HCT116 (cell line): ENCODE results near the gene ATP13A2. TPM values are rescaled to one million over a fixed set of nuclear protein-coding genes. Genes with fewer than 3 reads are reported as not detected.

ENCODE experiments used
- ATAC-seq: fragments of 200-7000 bp; cut with Tn5 transposase; 2 replicates; pipeline ENCODE4 v1.9.1; 2020; ENCODE audit warnings: mild to moderate bottlenecking, moderate library complexity
- BruUV-seq: library from RNA; stranded (reverse); fragments of 400-500 nt; replicated peaks from 2 replicates; lab custom pipeline; 2021; lab: Mats Ljungman, UMichigan
- CTCF ChIA-PET: fragments of 300-600 bp; sonication (Branson Sonifier 250); formaldehyde crosslinking; loops from one replicate; lab custom pipeline; 2021; ENCODE audit warnings: antibody characterized with exemption; lab: Charles Lee
- POLR2A ChIA-PET: fragments of 300-600, 350-600 bp; sonication (Branson Sonifier 250); formaldehyde crosslinking; loops from one replicate; lab custom pipeline; 2021; ENCODE audit warnings: antibody characterized with exemption; lab: Charles Lee
- RAD21 ChIA-PET, 2 experiments: fragments of 300-600 bp; sonication (Branson Sonifier 250); formaldehyde crosslinking; loops; one replicate each; lab custom pipeline; 2023; ENCODE audit warnings: low total read pairs in 2 of 2; ENCODE audit not compliant: uncharacterized antibody in 2 of 2, unreplicated experiment in 2 of 2, low non-redundant PET in 1 of 2; lab: Charles Lee
- DNase-seq: peaks from one replicate; pipeline ENCODE4 v3.0.0-alpha.2; 2010; ENCODE audit warnings: low read depth, low spot score
- H2AFZ ChIP-seq: fragments of 200-600 bp; shearing (Covaris generic), sonication (generic); 2 replicates; pipeline ENCODE4 v1.6.1; 2017; ENCODE audit warnings: low read depth, mixed run types, mixed read lengths, antibody characterized with exemption, low read length; ENCODE audit not compliant: poor library complexity, severe bottlenecking
- H3K27ac ChIP-seq: 2 replicates; pipeline ENCODE4 v1.5.1; 2012; ENCODE audit warnings: low read depth, low read length
- H3K27me3 ChIP-seq: fragments of 200-600 bp; sonication (generic); 2 replicates; pipeline ENCODE4 v1.6.1; 2016; ENCODE audit warnings: mixed run types, low read length, mixed read lengths; ENCODE audit not compliant: insufficient read depth
- H3K36me3 ChIP-seq, 2 experiments: fragments of 200-500 bp in 1 of 2; fragments of 200-600 bp in 1 of 2; sonication (Bioruptor generic) in 1 of 2; sonication (generic) in 1 of 2; 2 replicates each; pipeline versions ENCODE4 v1.5.1 to v1.6.1; 2014 to 2016; ENCODE audit warnings: low read length in 2 of 2, inconsistent platforms in 1 of 2, mixed read lengths in 1 of 2, mixed run types in 1 of 2; ENCODE audit not compliant: insufficient read depth in 2 of 2, control insufficient read depth in 1 of 2
- H3K4me1 ChIP-seq, 2 experiments: fragments of 200-600 bp in 1 of 2; sonication (generic) in 1 of 2; 2 replicates each; pipeline versions ENCODE4 v1.5.1 to v1.6.1; 2012 to 2017; ENCODE audit warnings: low read length in 2 of 2, inconsistent platforms in 1 of 2, mild to moderate bottlenecking in 1 of 2, mixed read lengths in 1 of 2, mixed run types in 1 of 2, moderate library complexity in 1 of 2; ENCODE audit not compliant: insufficient read depth in 2 of 2, control insufficient read depth in 1 of 2
- H3K4me2 ChIP-seq: fragments of 200-600 bp; sonication (generic); 2 replicates; pipeline ENCODE4 v1.6.1; 2017; ENCODE audit warnings: mixed run types, low read length, mixed read lengths
- H3K4me3 ChIP-seq, 2 experiments: fragments of 200-600 bp in 1 of 2; sonication (generic) in 1 of 2; replicated peaks in 1 of 2; 2 replicates each; pipeline ENCODE4 v1.5.1; 2011 to 2016; ENCODE audit warnings: low read length in 2 of 2, control low read depth in 1 of 2, low read depth in 1 of 2, mild to moderate bottlenecking in 1 of 2, mixed read lengths in 1 of 2, mixed run types in 1 of 2
- H3K79me2 ChIP-seq: fragments of 200-600 bp; sonication (generic); 2 replicates; pipeline ENCODE4 v1.6.1; 2017; ENCODE audit warnings: mild to moderate bottlenecking, mixed run types, low read length, moderate library complexity, mixed read lengths; ENCODE audit not compliant: insufficient read depth
- H3K9ac ChIP-seq: fragments of 200-600 bp; sonication (generic); 2 replicates; pipeline ENCODE4 v1.6.1; 2016; ENCODE audit warnings: low read length, mixed read lengths
- H3K9me2 ChIP-seq: fragments of 200-600 bp; sonication (generic), shearing (Covaris generic); 2 replicates; pipeline ENCODE4 v1.6.1; 2017; ENCODE audit warnings: mixed run types, mild to moderate bottlenecking, moderate library complexity; ENCODE audit not compliant: insufficient read depth
- H3K9me3 ChIP-seq, 2 experiments: fragments of 200-500 bp in 1 of 2; fragments of 200-600 bp in 1 of 2; sonication (Bioruptor generic) in 1 of 2; sonication (generic) in 1 of 2; 2 replicates each; pipeline ENCODE4 v1.6.1; 2014 to 2017; ENCODE audit warnings: low read length in 2 of 2, mixed read lengths in 2 of 2, inconsistent platforms in 1 of 2, low read depth in 1 of 2, mild to moderate bottlenecking in 1 of 2, mixed run types in 1 of 2, moderate library complexity in 1 of 2; ENCODE audit not compliant: control insufficient read depth in 1 of 2, insufficient read depth in 1 of 2
- H4K20me1 ChIP-seq: fragments of 200-600 bp; sonication (generic), shearing (Covaris generic); 2 replicates; pipeline ENCODE4 v1.6.1; 2017; ENCODE audit warnings: mixed run types, mild to moderate bottlenecking, moderate library complexity; ENCODE audit not compliant: insufficient read depth
- CBX3 ChIP-seq: IDR thresholded peaks from 2 replicates; pipeline ENCODE4 v1.6.1; 2012; ENCODE audit warnings: low read depth
- CEBPB ChIP-seq: IDR thresholded peaks from 2 replicates; pipeline ENCODE4 v1.6.1; 2012; ENCODE audit warnings: low read depth
- EGR1 ChIP-seq: IDR thresholded peaks from 2 replicates; pipeline ENCODE4 v1.6.1; 2012; ENCODE audit warnings: low read depth
- ELF1 ChIP-seq: IDR thresholded peaks from 2 replicates; pipeline ENCODE4 v1.6.1; 2012; ENCODE audit warnings: low read depth, borderline replicate concordance
- EZH2phosphoT487 ChIP-seq: fragments of 200-600 bp; IDR thresholded peaks from 2 replicates; pipeline ENCODE4 v1.6.1; 2018; ENCODE audit warnings: antibody characterized with exemption, borderline replicate concordance
- FOSL1 ChIP-seq: IDR thresholded peaks from 2 replicates; pipeline ENCODE4 v1.6.1; 2012; ENCODE audit warnings: low read depth
- JUND ChIP-seq: IDR thresholded peaks from 2 replicates; pipeline ENCODE4 v1.6.1; 2012
- POLR2A ChIP-seq: IDR thresholded peaks from 2 replicates; pipeline ENCODE4 v1.7.0; 2011; ENCODE audit warnings: borderline replicate concordance; ENCODE audit not compliant: insufficient read depth, insufficient read length; ENCODE audit errors: extremely low read depth
- RAD21 ChIP-seq: IDR thresholded peaks from 2 replicates; pipeline ENCODE4 v1.6.1; 2012; ENCODE audit warnings: low read depth, mild to moderate bottlenecking
- SIN3A ChIP-seq: IDR thresholded peaks from 2 replicates; pipeline ENCODE4 v1.6.1; 2012; ENCODE audit warnings: low read depth
- SP1 ChIP-seq: IDR thresholded peaks from 2 replicates; pipeline ENCODE4 v1.6.1; 2012; ENCODE audit warnings: low read depth
- SRF ChIP-seq: IDR thresholded peaks from 2 replicates; pipeline ENCODE4 v1.6.1; 2012; ENCODE audit warnings: low read depth
- TCF7L2 ChIP-seq: IDR thresholded peaks from 2 replicates; pipeline ENCODE4 v1.7.0; 2011; ENCODE audit warnings: borderline replicate concordance, inconsistent platforms; ENCODE audit not compliant: insufficient read depth, insufficient read length; ENCODE audit errors: extremely low read depth
- YY1 ChIP-seq: IDR thresholded peaks from 2 replicates; pipeline ENCODE4 v1.6.1; 2011; ENCODE audit warnings: low read length, low read depth, moderate library complexity, mild to moderate bottlenecking; ENCODE audit not compliant: insufficient replicate concordance; ENCODE audit errors: extremely low read depth
- ZFX ChIP-seq: fragments of 450-650 bp; IDR thresholded peaks from 2 replicates; pipeline ENCODE4 v1.6.1; 2017
- ZNF274 ChIP-seq: fragments of 200-500 bp; sonication (Bioruptor generic); IDR thresholded peaks from 2 replicates; pipeline ENCODE4 v1.6.1; 2014; ENCODE audit warnings: mild to moderate bottlenecking, low read depth, low read length, inconsistent platforms
- intact Hi-C: fragments of 100-400 bp; cut with micrococcal nuclease; formaldehyde crosslinking; loops from 2 replicates; pipeline ENCODE4 v1.10.0; 2022
- total RNA-seq: library from RNA; stranded (reverse); gene quantifications from one replicate; pipeline ENCODE4 v1.2.1, GENCODE V29; 2021; ENCODE audit not compliant: unreplicated experiment
- TF ChIP-seq, protein P1 (sequence below): IDR thresholded peaks from 2 replicates; pipeline ENCODE4 v1.6.1; 2011; ENCODE audit warnings: mild to moderate bottlenecking, low read length, moderate library complexity; ENCODE audit not compliant: insufficient replicate concordance; ENCODE audit errors: extremely low read depth
- TF ChIP-seq, protein P2 (sequence below), 3 experiments: fragments of 200-600 bp in 1 of 3; sonication (generic) in 1 of 3; IDR thresholded peaks in 2 of 3; conservative IDR thresholded peaks in 1 of 3; 2 replicates each; pipeline ENCODE4 v1.5.1; 2012 to 2017; ENCODE audit warnings: low read depth in 2 of 3, low read length in 2 of 3, antibody characterized with exemption in 1 of 3, borderline replicate concordance in 1 of 3, control low read depth in 1 of 3, mild to moderate bottlenecking in 1 of 3, mixed read lengths in 1 of 3, mixed run types in 1 of 3, moderate library complexity in 1 of 3; ENCODE audit not compliant: insufficient read depth in 1 of 3
- TF ChIP-seq, protein P3 (sequence below): IDR thresholded peaks from 2 replicates; pipeline ENCODE4 v1.6.1; 2012
- TF ChIP-seq, protein P4 (sequence below): IDR thresholded peaks from 2 replicates; pipeline ENCODE4 v1.6.1; 2012; ENCODE audit warnings: low read depth

ATP13A2 gene
- total RNA-seq, 1 experiment from 2014 or later, result 60.5 TPM

DNA sequence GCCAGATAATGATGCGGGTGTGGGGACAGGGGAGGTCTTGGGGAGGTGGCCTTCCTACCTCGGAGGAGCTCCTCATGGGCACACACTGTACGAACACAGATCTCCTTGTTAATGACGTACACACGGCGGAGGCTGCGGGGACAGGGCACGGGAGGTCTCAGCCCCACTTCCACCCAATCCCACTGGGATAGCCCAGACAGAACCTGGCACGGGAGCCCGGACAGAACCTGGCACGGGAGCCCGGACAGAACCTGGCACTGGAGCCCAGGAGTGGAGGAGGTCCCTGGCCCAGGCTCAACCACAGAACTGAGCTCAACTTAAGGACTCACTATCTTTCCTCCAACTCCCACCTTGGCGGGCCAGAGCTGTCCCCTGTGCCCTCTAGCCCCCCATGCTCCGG lies 36.5 kb downstream of the ATP13A2 start:
- H3K4me2 ChIP-seq, result no peak overlapping the region
- no peak overlapping the region for H2AFZ ChIP-seq
- no peak overlapping the region for H3K9ac ChIP-seq
- DNase-seq (no peak), ATAC-seq (no peak)
- H3K4me3 ChIP-seq, result no peak overlapping the region
- intact Hi-C loops, result no loop called here
- CTCF ChIA-PET, result interaction anchor here (1.0 kb wide), 1 partner anchor 15 kb away, joined by 3 read pairs; no protein-coding TSS in a partner anchor
- H3K36me3 ChIP-seq, result peaks cover 0 to 8% of the 10 kb centered on the region in 2 experiments; a peak in 2 of 4 replicates
- H4K20me1 ChIP-seq, result no peaks in the 10 kb centered on the region
- H3K79me2 ChIP-seq, result peaks cover 30% of the 10 kb centered on the region; the same call in 1 of the 2 replicates
- H3K4me1 ChIP-seq, result peaks cover 21 to 32% of the 10 kb centered on the region in 2 experiments
- POLR2A ChIA-PET, result no interaction called here
- TF ChIP-seq FOSL1 (no peak), JUND (no peak), ELF1 (no peak), SRF (no peak), YY1 (no peak), ZNF274 (no peak), SP1 (no peak), SIN3A (no peak), TCF7L2 (no peak), RAD21 (no peak), CEBPB (no peak), EGR1 (no peak), POLR2A (no peak), CBX3 (no peak), ZFX (no peak), EZH2phosphoT487 (no peak)
- TF ChIP-seq, protein P1, sequence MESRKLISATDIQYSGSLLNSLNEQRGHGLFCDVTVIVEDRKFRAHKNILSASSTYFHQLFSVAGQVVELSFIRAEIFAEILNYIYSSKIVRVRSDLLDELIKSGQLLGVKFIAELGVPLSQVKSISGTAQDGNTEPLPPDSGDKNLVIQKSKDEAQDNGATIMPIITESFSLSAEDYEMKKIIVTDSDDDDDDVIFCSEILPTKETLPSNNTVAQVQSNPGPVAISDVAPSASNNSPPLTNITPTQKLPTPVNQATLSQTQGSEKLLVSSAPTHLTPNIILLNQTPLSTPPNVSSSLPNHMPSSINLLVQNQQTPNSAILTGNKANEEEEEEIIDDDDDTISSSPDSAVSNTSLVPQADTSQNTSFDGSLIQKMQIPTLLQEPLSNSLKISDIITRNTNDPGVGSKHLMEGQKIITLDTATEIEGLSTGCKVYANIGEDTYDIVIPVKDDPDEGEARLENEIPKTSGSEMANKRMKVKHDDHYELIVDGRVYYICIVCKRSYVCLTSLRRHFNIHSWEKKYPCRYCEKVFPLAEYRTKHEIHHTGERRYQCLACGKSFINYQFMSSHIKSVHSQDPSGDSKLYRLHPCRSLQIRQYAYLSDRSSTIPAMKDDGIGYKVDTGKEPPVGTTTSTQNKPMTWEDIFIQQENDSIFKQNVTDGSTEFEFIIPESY, result no peak
- TF ChIP-seq, protein P2, sequence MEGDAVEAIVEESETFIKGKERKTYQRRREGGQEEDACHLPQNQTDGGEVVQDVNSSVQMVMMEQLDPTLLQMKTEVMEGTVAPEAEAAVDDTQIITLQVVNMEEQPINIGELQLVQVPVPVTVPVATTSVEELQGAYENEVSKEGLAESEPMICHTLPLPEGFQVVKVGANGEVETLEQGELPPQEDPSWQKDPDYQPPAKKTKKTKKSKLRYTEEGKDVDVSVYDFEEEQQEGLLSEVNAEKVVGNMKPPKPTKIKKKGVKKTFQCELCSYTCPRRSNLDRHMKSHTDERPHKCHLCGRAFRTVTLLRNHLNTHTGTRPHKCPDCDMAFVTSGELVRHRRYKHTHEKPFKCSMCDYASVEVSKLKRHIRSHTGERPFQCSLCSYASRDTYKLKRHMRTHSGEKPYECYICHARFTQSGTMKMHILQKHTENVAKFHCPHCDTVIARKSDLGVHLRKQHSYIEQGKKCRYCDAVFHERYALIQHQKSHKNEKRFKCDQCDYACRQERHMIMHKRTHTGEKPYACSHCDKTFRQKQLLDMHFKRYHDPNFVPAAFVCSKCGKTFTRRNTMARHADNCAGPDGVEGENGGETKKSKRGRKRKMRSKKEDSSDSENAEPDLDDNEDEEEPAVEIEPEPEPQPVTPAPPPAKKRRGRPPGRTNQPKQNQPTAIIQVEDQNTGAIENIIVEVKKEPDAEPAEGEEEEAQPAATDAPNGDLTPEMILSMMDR (IDR thresholded peaks at IDR 0.05 in 2 of 3, conservative IDR thresholded peaks at IDR 0.05 in 1 of 3; ENCODE audit: borderline replicate concordance in 1 of 3, insufficient read depth in 1 of 3, low read depth in 2 of 3, low read length in 2 of 3), result no peak
- TF ChIP-seq, protein P3, sequence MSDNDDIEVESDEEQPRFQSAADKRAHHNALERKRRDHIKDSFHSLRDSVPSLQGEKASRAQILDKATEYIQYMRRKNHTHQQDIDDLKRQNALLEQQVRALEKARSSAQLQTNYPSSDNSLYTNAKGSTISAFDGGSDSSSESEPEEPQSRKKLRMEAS, result no peak
- TF ChIP-seq, protein P4, sequence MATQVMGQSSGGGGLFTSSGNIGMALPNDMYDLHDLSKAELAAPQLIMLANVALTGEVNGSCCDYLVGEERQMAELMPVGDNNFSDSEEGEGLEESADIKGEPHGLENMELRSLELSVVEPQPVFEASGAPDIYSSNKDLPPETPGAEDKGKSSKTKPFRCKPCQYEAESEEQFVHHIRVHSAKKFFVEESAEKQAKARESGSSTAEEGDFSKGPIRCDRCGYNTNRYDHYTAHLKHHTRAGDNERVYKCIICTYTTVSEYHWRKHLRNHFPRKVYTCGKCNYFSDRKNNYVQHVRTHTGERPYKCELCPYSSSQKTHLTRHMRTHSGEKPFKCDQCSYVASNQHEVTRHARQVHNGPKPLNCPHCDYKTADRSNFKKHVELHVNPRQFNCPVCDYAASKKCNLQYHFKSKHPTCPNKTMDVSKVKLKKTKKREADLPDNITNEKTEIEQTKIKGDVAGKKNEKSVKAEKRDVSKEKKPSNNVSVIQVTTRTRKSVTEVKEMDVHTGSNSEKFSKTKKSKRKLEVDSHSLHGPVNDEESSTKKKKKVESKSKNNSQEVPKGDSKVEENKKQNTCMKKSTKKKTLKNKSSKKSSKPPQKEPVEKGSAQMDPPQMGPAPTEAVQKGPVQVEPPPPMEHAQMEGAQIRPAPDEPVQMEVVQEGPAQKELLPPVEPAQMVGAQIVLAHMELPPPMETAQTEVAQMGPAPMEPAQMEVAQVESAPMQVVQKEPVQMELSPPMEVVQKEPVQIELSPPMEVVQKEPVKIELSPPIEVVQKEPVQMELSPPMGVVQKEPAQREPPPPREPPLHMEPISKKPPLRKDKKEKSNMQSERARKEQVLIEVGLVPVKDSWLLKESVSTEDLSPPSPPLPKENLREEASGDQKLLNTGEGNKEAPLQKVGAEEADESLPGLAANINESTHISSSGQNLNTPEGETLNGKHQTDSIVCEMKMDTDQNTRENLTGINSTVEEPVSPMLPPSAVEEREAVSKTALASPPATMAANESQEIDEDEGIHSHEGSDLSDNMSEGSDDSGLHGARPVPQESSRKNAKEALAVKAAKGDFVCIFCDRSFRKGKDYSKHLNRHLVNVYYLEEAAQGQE, result no peak
- H3K9me2 ChIP-seq, result no peaks in the 10 kb centered on the region
- no TSS peak for BruUV-seq
- H3K9me3 ChIP-seq, result no peaks in the 10 kb centered on the region
- H3K27me3 ChIP-seq, result no peaks in the 10 kb centered on the region
- H3K27ac ChIP-seq, result no peak overlapping the region
- RAD21 ChIA-PET, result no interaction called here
